H9 (cell line): Measurements from ENCODE around the gene RASA2. TPM values are rescaled to one million over a fixed set of nuclear protein-coding genes. Genes with fewer than 3 reads are reported as not detected.

Source experiments
- DNase-seq: peaks from one replicate; pipeline ENCODE4 v3.0.0-alpha.2; 2017
- H2AFZ ChIP-seq: one replicate; pipeline ENCODE4 v1.6.1; 2013; ENCODE audit warnings: mild to moderate bottlenecking, low read length, control low read depth, moderate library complexity
- H2AK5ac ChIP-seq: 2 replicates; pipeline ENCODE4 v1.6.1; 2013; ENCODE audit warnings: low read length, control low read depth, mixed read lengths; ENCODE audit not compliant: insufficient read length
- H2BK120ac ChIP-seq: one replicate; pipeline ENCODE4 v1.6.1; 2013; ENCODE audit warnings: low read depth, mild to moderate bottlenecking, low read length, control low read depth, inconsistent platforms; ENCODE audit not compliant: poor library complexity, severe bottlenecking
- H2BK12ac ChIP-seq: 2 replicates; pipeline ENCODE4 v1.6.1; 2013; ENCODE audit warnings: low read length, control low read depth, mixed read lengths, low read depth; ENCODE audit not compliant: insufficient read length
- H2BK15ac ChIP-seq: 2 replicates; pipeline ENCODE4 v1.6.1; 2013; ENCODE audit warnings: low read depth, low read length, control low read depth
- H2BK20ac ChIP-seq: one replicate; pipeline ENCODE4 v1.6.1; 2013; ENCODE audit warnings: low read depth, mild to moderate bottlenecking, low read length, control low read depth, inconsistent platforms; ENCODE audit not compliant: poor library complexity, severe bottlenecking
- H2BK5ac ChIP-seq: 2 replicates; pipeline ENCODE4 v1.6.1; 2013; ENCODE audit warnings: low read length, control low read depth, mixed read lengths; ENCODE audit not compliant: insufficient read length
- H3K14ac ChIP-seq: 2 replicates; pipeline ENCODE4 v1.6.1; 2013; ENCODE audit warnings: low read length, control low read depth; ENCODE audit not compliant: insufficient read depth
- H3K18ac ChIP-seq: 2 replicates; pipeline ENCODE4 v1.6.1; 2013; ENCODE audit warnings: low read depth, mild to moderate bottlenecking, mixed read lengths, low read length, control low read depth; ENCODE audit not compliant: insufficient read length
- H3K23ac ChIP-seq: 2 replicates; pipeline ENCODE4 v1.6.1; 2013; ENCODE audit warnings: low read length, control low read depth, mixed read lengths, low read depth; ENCODE audit not compliant: insufficient read length
- H3K23me2 ChIP-seq: 2 replicates; pipeline ENCODE4 v1.6.1; 2013; ENCODE audit warnings: low read depth, mild to moderate bottlenecking, mixed read lengths, low read length, control low read depth; ENCODE audit not compliant: insufficient read length, poor library complexity, severe bottlenecking
- H3K27ac ChIP-seq: 2 replicates; pipeline ENCODE4 v1.5.1; 2013; ENCODE audit warnings: low read length, control low read depth, mixed read lengths, low read depth; ENCODE audit not compliant: insufficient read length
- H3K27me3 ChIP-seq: 2 replicates; pipeline ENCODE4 v1.6.1; 2013; ENCODE audit warnings: low read length, control low read depth, inconsistent platforms; ENCODE audit not compliant: insufficient read depth
- H3K4ac ChIP-seq: 2 replicates; pipeline ENCODE4 v1.6.1; 2013; ENCODE audit warnings: low read depth, mild to moderate bottlenecking, control low read depth, inconsistent platforms, low read length, moderate library complexity
- H3K4me1 ChIP-seq: 2 replicates; pipeline ENCODE4 v1.6.1; 2013; ENCODE audit warnings: low read length, control low read depth, inconsistent platforms; ENCODE audit not compliant: insufficient read depth
- H3K4me2 ChIP-seq: 2 replicates; pipeline ENCODE4 v1.6.1; 2013; ENCODE audit warnings: low read length, control low read depth, mixed read lengths; ENCODE audit not compliant: insufficient read length, insufficient read depth
- H3K56ac ChIP-seq: 2 replicates; pipeline ENCODE4 v1.6.1; 2013; ENCODE audit warnings: low read depth, mild to moderate bottlenecking, mixed read lengths, low read length, control low read depth; ENCODE audit not compliant: insufficient read length
- H3K79me1 ChIP-seq: 2 replicates; pipeline ENCODE4 v1.6.1; 2013; ENCODE audit warnings: low read depth, mild to moderate bottlenecking, moderate library complexity, low read length, control low read depth, inconsistent platforms; ENCODE audit not compliant: insufficient read depth, poor library complexity, severe bottlenecking
- H3K79me2 ChIP-seq: 2 replicates; pipeline ENCODE4 v1.6.1; 2013; ENCODE audit warnings: low read length, control low read depth, inconsistent platforms; ENCODE audit not compliant: insufficient read depth
- H3K9ac ChIP-seq: 2 replicates; pipeline ENCODE4 v1.6.1; 2013; ENCODE audit warnings: low read length, control low read depth, mixed read lengths; ENCODE audit not compliant: insufficient read length; ENCODE audit errors: extremely low read depth
- H3K9me3 ChIP-seq: one replicate; pipeline ENCODE4 v1.6.1; 2013; ENCODE audit warnings: low read depth, low read length, inconsistent platforms; ENCODE audit not compliant: control insufficient read depth
- H3T11ph ChIP-seq: one replicate; pipeline ENCODE4 v1.6.1; 2013; ENCODE audit warnings: mild to moderate bottlenecking, low read length, control low read depth, inconsistent platforms
- H4K20me1 ChIP-seq: one replicate; pipeline ENCODE4 v1.6.1; 2013; ENCODE audit not compliant: control insufficient read depth, insufficient read length, insufficient read depth
- H4K5ac ChIP-seq: 2 replicates; pipeline ENCODE4 v1.6.1; 2013; ENCODE audit warnings: low read depth, mild to moderate bottlenecking, mixed read lengths, low read length, control low read depth; ENCODE audit not compliant: insufficient read length
- H4K8ac ChIP-seq: replicated peaks from 2 replicates; pipeline ENCODE4 v1.6.1; 2013; ENCODE audit warnings: low read length, control low read depth, mixed read lengths, low read depth; ENCODE audit not compliant: insufficient read length
- H4K91ac ChIP-seq: 2 replicates; pipeline ENCODE4 v1.6.1; 2013; ENCODE audit warnings: low read depth, mild to moderate bottlenecking, moderate library complexity, mixed read lengths, low read length, control low read depth; ENCODE audit not compliant: insufficient read length
- H3K27ac Mint-ChIP-seq, 3 experiments: 2 replicates in 2 of 3; 3 replicates in 1 of 3; pipeline ENCODE4 v1.8.0; 2020 to 2021; ENCODE audit warnings: mixed read lengths in 3 of 3, mild to moderate bottlenecking in 1 of 3, moderate library complexity in 1 of 3
- H3K27me3 Mint-ChIP-seq: 2 replicates; pipeline ENCODE4 v1.8.0; 2021; ENCODE audit warnings: low read depth, mild to moderate bottlenecking, moderate library complexity, mixed read lengths
- H3K36me3 Mint-ChIP-seq, 3 experiments: 2 replicates in 2 of 3; 3 replicates in 1 of 3; pipeline ENCODE4 v1.8.0; 2020 to 2021; ENCODE audit warnings: low read depth in 3 of 3, mixed read lengths in 3 of 3; ENCODE audit not compliant: insufficient read depth in 1 of 3
- H3K4me1 Mint-ChIP-seq, 2 experiments: 2 replicates each; pipeline ENCODE4 v1.8.0; 2020; ENCODE audit warnings: mixed read lengths in 2 of 2
- H3K4me3 Mint-ChIP-seq, 2 experiments: 2 replicates in 1 of 2; 3 replicates in 1 of 2; pipeline ENCODE4 v1.8.0; 2020 to 2021; ENCODE audit warnings: mild to moderate bottlenecking in 2 of 2, mixed read lengths in 2 of 2, moderate library complexity in 1 of 2
- H3K9me3 Mint-ChIP-seq, 2 experiments: 2 replicates in 1 of 2; 3 replicates in 1 of 2; pipeline ENCODE4 v1.8.0; 2020; ENCODE audit warnings: mild to moderate bottlenecking in 2 of 2, mixed read lengths in 2 of 2, moderate library complexity in 1 of 2
- WGBS: extraction: QIAGEN DNeasy Blood & Tissue Kit; methylation state at CpG from one replicate; pipeline ENCODE4 v1.1.7; 2013; ENCODE audit warnings: missing lambda C conversion rate, low lambda C conversion rate, mixed read lengths; ENCODE audit not compliant: insufficient read length; ENCODE audit errors: extremely low coverage; 5-methylcytosine and 5-hydroxymethylcytosine counted together
- total RNA-seq: library from RNA; stranded (reverse); gene quantifications from 2 replicates; pipeline ENCODE4 v1.2.1, GENCODE V29; 2021
- TF ChIP-seq, protein P1 (sequence below): fragments of 200-600 bp; sonication (generic); conservative IDR thresholded peaks from 3 replicates; pipeline ENCODE4 v1.8.0; 2021; ENCODE audit warnings: antibody characterized with exemption, mild to moderate bottlenecking

Gene RASA2
- total RNA-seq, 1 experiment from 2014 or later: 24.4 TPM

- H4K20me1 ChIP-seq: no peaks in the 10 kb centered on the region
- Mint-ChIP-seq H3K4me3 (peak overlapping the region; percentile 67 to 79), H3K36me3 (no peaks in the 10 kb centered on the region), H3K27me3 (peaks cover 2% of the 10 kb centered on the region; the same call in 1 of the 2 replicates), H3K4me1 (peaks cover 43 to 44% of the 10 kb centered on the region in 2 experiments), H3K27ac (peak overlapping the region; percentile 90 to 94 (median 92); a peak in 5 of 7 replicates), H3K9me3 (no peaks in the 10 kb centered on the region)
- TF ChIP-seq, protein P1, sequence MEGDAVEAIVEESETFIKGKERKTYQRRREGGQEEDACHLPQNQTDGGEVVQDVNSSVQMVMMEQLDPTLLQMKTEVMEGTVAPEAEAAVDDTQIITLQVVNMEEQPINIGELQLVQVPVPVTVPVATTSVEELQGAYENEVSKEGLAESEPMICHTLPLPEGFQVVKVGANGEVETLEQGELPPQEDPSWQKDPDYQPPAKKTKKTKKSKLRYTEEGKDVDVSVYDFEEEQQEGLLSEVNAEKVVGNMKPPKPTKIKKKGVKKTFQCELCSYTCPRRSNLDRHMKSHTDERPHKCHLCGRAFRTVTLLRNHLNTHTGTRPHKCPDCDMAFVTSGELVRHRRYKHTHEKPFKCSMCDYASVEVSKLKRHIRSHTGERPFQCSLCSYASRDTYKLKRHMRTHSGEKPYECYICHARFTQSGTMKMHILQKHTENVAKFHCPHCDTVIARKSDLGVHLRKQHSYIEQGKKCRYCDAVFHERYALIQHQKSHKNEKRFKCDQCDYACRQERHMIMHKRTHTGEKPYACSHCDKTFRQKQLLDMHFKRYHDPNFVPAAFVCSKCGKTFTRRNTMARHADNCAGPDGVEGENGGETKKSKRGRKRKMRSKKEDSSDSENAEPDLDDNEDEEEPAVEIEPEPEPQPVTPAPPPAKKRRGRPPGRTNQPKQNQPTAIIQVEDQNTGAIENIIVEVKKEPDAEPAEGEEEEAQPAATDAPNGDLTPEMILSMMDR: no peak
- H4K8ac ChIP-seq: no peak overlapping the region
- H2BK15ac ChIP-seq: no peak overlapping the region
- H4K91ac ChIP-seq: no peak overlapping the region
- no peak overlapping the region for H3K14ac ChIP-seq
- H3K27me3 ChIP-seq: no peaks in the 10 kb centered on the region
- H2AK5ac ChIP-seq: no peak overlapping the region
- H2AFZ ChIP-seq: peak overlapping the region; percentile 67
- DNase-seq: no peak
- peaks cover 2% of the 10 kb centered on the region; the same call in 1 of the 2 replicates for H3K4me1 ChIP-seq
- no peak overlapping the region for H2BK12ac ChIP-seq
- H3K4ac ChIP-seq: no peak overlapping the region
- no peak overlapping the region for H3K56ac ChIP-seq
- H4K5ac ChIP-seq: no peak overlapping the region
- H3T11ph ChIP-seq: no peak overlapping the region
- no peak overlapping the region for H2BK120ac ChIP-seq
- no peak overlapping the region for H2BK5ac ChIP-seq
- no CpG with 5 or more reads among the region's 10 CpGs for WGBS
- no peak overlapping the region for H3K23ac ChIP-seq
- no peaks in the 10 kb centered on the region for H3K23me2 ChIP-seq
- peak overlapping the region; percentile 56 for H3K4me2 ChIP-seq
- H2BK20ac ChIP-seq: no peak overlapping the region
- no peak overlapping the region for H3K9ac ChIP-seq
- H3K79me2 ChIP-seq: peaks cover 7% of the 10 kb centered on the region; the same call in 1 of the 2 replicates
- H3K27ac ChIP-seq: no peak overlapping the region
- no peak overlapping the region for H3K18ac ChIP-seq
- no peaks in the 10 kb centered on the region for H3K9me3 ChIP-seq
- H3K79me1 ChIP-seq: no peaks in the 10 kb centered on the region
Measured at GRCh38 chr3:141485641-141486495, 959 bp upstream of the RASA2 start.
